Cardiac fibroblast (primary cell): ENCODE results near the gene SOCS3.
"Not testable (repeated sequence)": the region's sequence is repeated elsewhere in the genome, so short reads cannot be mapped to it uniquely, and the experiment has no call there.

ENCODE experiments used
- DNase-seq, 2 donors: peaks; one replicate each; pipeline versions ENCODE4 v3.0.0 to v3.0.0-alpha.2; 2010; ENCODE audit warnings: low read depth in 2 of 2
- H3K4me3 ChIP-seq, 2 donors: replicated peaks in 1 of 2; 1 replicate in 1 of 2; 2 replicates in 1 of 2; pipeline ENCODE4 v1.5.1; 2011; ENCODE audit warnings: low read depth in 2 of 2, low read length in 2 of 2, mild to moderate bottlenecking in 2 of 2, moderate library complexity in 1 of 2
- CTCF ChIP-seq: IDR thresholded peaks from one replicate; pipeline ENCODE4 v1.5.1; 2011; ENCODE audit warnings: low read depth, mild to moderate bottlenecking, low read length, inconsistent platforms

Gene SOCS3

GRCh38 chr17:78316867-78317789, 42.7 kb downstream of the SOCS3 start:
- H3K4me3 ChIP-seq: no peak overlapping the region
- peak in 1 of 2 donors; percentile 56 for DNase-seq
- TF ChIP-seq CTCF: no peak

- DNase-seq: no peak
- TF ChIP-seq CTCF: no peak
- peak overlapping the region; percentile 8 to 30 for H3K4me3 ChIP-seq
These were observed 43.6 kb downstream of the SOCS3 start for GRCh38 chr17:78316115-78316866.

- peak; percentile 11 for TF ChIP-seq CTCF
- H3K4me3 ChIP-seq: peak overlapping the region; percentile 8 to 30
- DNase-seq: peak; percentile 94
These were observed 44.3 kb downstream of the SOCS3 start for GRCh38 chr17:78315355-78316114.

GRCh38 chr17:78314683-78315354, 45.1 kb downstream of the SOCS3 start:
- TF ChIP-seq CTCF: no peak
- H3K4me3 ChIP-seq: no peak overlapping the region
- no peak for DNase-seq

GRCh38 chr17:78313735-78314648, 45.9 kb downstream of the SOCS3 start:
- peak overlapping the region in 1 of 2 donors; percentile 33 for H3K4me3 ChIP-seq
- DNase-seq: peak; percentile 66 to 86
- no peak for TF ChIP-seq CTCF

GRCh38 chr17:78309659-78310255, 50.1 kb downstream of the SOCS3 start:
- H3K4me3 ChIP-seq, DNase-seq: not testable (repeated sequence)
